GM12878 (cell line): ENCODE data around the gene MRPL20. TPM values are rescaled to one million over a fixed set of nuclear protein-coding genes. Genes with fewer than 3 reads are reported as not detected.

Source experiments
- ATAC-seq: fragments of 200-7000 bp; cut with Tn5 transposase; 3 replicates; pipeline ENCODE4 v1.9.1; 2020; ENCODE audit warnings: mild to moderate bottlenecking, moderate library complexity
- BruUV-seq: library from RNA; stranded (reverse); fragments of 400-500 nt; replicated peaks from 2 replicates; lab custom pipeline; 2021; lab: Mats Ljungman, UMichigan
- CTCF ChIA-PET: fragments of 300-600 bp; sonication (Branson Sonifier 250); formaldehyde crosslinking; extraction: SDS; loops from one replicate; lab custom pipeline; 2021; ENCODE audit warnings: inconsistent platforms; lab: Yijun Ruan, JAX
- POLR2A ChIA-PET: fragments of 350-600 bp; formaldehyde crosslinking; extraction: SDS; loops from one replicate; lab custom pipeline; 2021; ENCODE audit warnings: inconsistent platforms; lab: Charles Lee
- RAD21 ChIA-PET: fragments of 300-600 bp; sonication (Branson Sonifier 250); formaldehyde crosslinking; loops from one replicate; lab custom pipeline; 2023; ENCODE audit warnings: antibody characterized with exemption; ENCODE audit not compliant: unreplicated experiment; lab: Charles Lee
- SMC1A ChIA-PET: fragments of 300-600 bp; sonication (Branson Sonifier 250); formaldehyde crosslinking; loops from one replicate; lab custom pipeline; 2023; ENCODE audit not compliant: unreplicated experiment, uncharacterized antibody; lab: Charles Lee
- DNase-seq: peaks from one replicate; pipeline ENCODE4 v3.0.0-alpha.2; 2011; ENCODE audit warnings: low read depth, low spot score
- FAIRE-seq: peaks from 3 replicates; lab custom pipeline; 2011; peaks lifted over from hg19 to GRCh38; lab: Jason Lieb, UNC
- H2AFZ ChIP-seq: 2 replicates; pipeline ENCODE4 v1.6.0; 2011; ENCODE audit warnings: low read depth, low read length, control low read depth; ENCODE audit not compliant: control insufficient read depth
- H3K27ac ChIP-seq: 2 replicates; pipeline ENCODE4 v1.5.1; 2011; ENCODE audit warnings: control low read depth; ENCODE audit not compliant: control insufficient read depth, insufficient read depth
- H3K27me3 ChIP-seq, 2 experiments: replicated peaks in 1 of 2; 2 replicates each; pipeline versions ENCODE4 v1.6.0 to v1.6.1; 2011; ENCODE audit warnings: low read length in 1 of 2; ENCODE audit not compliant: control insufficient read depth in 2 of 2, insufficient read depth in 2 of 2
- H3K36me3 ChIP-seq, 2 experiments: 2 replicates each; pipeline ENCODE4 v1.5.1; 2011; ENCODE audit warnings: low read length in 1 of 2; ENCODE audit not compliant: control insufficient read depth in 2 of 2, insufficient read depth in 2 of 2
- H3K4me1 ChIP-seq: 2 replicates; pipeline ENCODE4 v1.6.1; 2011; ENCODE audit warnings: mild to moderate bottlenecking, low read length, moderate library complexity, mixed read lengths; ENCODE audit not compliant: control insufficient read depth, insufficient read depth
- H3K4me2 ChIP-seq: 2 replicates; pipeline ENCODE4 v1.6.0; 2011; ENCODE audit warnings: control low read depth; ENCODE audit not compliant: control insufficient read depth, insufficient read depth
- H3K4me3 ChIP-seq: fragments of 200-600 bp; sonication (generic); 2 replicates; pipeline ENCODE4 v1.5.1; 2016
- H3K79me2 ChIP-seq: 2 replicates; pipeline ENCODE4 v1.6.0; 2011; ENCODE audit warnings: low read length; ENCODE audit not compliant: control insufficient read depth, insufficient read depth
- H3K9ac ChIP-seq: 2 replicates; pipeline ENCODE4 v1.8.0; 2011; ENCODE audit warnings: low read length, control low read depth, mixed read lengths; ENCODE audit not compliant: control insufficient read depth, insufficient read depth
- H3K9me3 ChIP-seq: replicated peaks from 3 replicates; pipeline ENCODE4 v1.5.1; 2011; ENCODE audit warnings: mild to moderate bottlenecking, low read length; ENCODE audit not compliant: control insufficient read depth, insufficient read depth
- H4K20me1 ChIP-seq: 2 replicates; pipeline ENCODE4 v1.6.0; 2011; ENCODE audit not compliant: control insufficient read depth, insufficient read depth
- ATF7 ChIP-seq: fragments of 450-650 bp; IDR thresholded peaks from 2 replicates; pipeline ENCODE4 v1.6.1; 2016; ENCODE audit warnings: low read depth, mild to moderate bottlenecking
- E2F4 ChIP-seq: IDR thresholded peaks from 2 replicates; pipeline ENCODE4 v1.6.1; 2012; ENCODE audit warnings: low read depth, low read length, improper control_type of control experiment
- E4F1 ChIP-seq: fragments of 450-650 bp; IDR thresholded peaks from 2 replicates; pipeline ENCODE4 v1.6.1; 2018; ENCODE audit warnings: borderline replicate concordance, mild to moderate bottlenecking; ENCODE audit not compliant: partially characterized antibody
- EZH2 ChIP-seq: IDR thresholded peaks from 2 replicates; pipeline ENCODE4 v1.6.1; 2012; ENCODE audit warnings: low read depth, mild to moderate bottlenecking, control low read depth, inconsistent platforms, low read length, borderline replicate concordance; ENCODE audit not compliant: control insufficient read depth
- HSF1 ChIP-seq: fragments of 150-350 bp; IDR thresholded peaks from 2 replicates; pipeline ENCODE4 v1.6.1; 2014; ENCODE audit warnings: mild to moderate bottlenecking, low read depth, low read length
- JUND ChIP-seq: IDR thresholded peaks from 2 replicates; pipeline ENCODE4 v1.6.1; 2012; ENCODE audit warnings: low read depth, mild to moderate bottlenecking, low read length, improper control_type of control experiment, moderate library complexity
- MTA2 ChIP-seq: fragments of 450-650 bp; IDR thresholded peaks from 2 replicates; pipeline ENCODE4 v1.6.1; 2016; ENCODE audit warnings: low read depth, mild to moderate bottlenecking, moderate library complexity
- RELA ChIP-seq: fragments of 450-650 bp; IDR thresholded peaks from 2 replicates; pipeline ENCODE4 v1.8.0; 2014; ENCODE audit warnings: borderline replicate concordance; ENCODE audit not compliant: partially characterized antibody
- RFX5 ChIP-seq: IDR thresholded peaks from 2 replicates; pipeline ENCODE4 v1.6.1; 2011; ENCODE audit warnings: low read depth, low read length, improper control_type of control experiment
- SREBF2 ChIP-seq: IDR thresholded peaks from 2 replicates; pipeline ENCODE4 v1.6.1; 2012; ENCODE audit warnings: mild to moderate bottlenecking, low read length
- TAF1 ChIP-seq: IDR thresholded peaks from 2 replicates; pipeline ENCODE4 v1.6.1; 2011; ENCODE audit warnings: mild to moderate bottlenecking, low read depth, low read length, borderline replicate concordance
- WGBS: methylation state at CpG from one replicate; pipeline ENCODE4 v1.1.6; 2016; ENCODE audit warnings: low lambda C conversion rate; ENCODE audit not compliant: insufficient replicate concordance, insufficient coverage; ENCODE audit errors: missing lambda C conversion rate; 5-methylcytosine and 5-hydroxymethylcytosine counted together
- in situ Hi-C: fragments of 300-500 bp; cut with MboI; formaldehyde crosslinking; loops from 9 replicates; pipeline ENCODE4 v1.14.3; 2018; ENCODE audit warnings: mixed read lengths
- intact Hi-C: fragments of 100-400 bp; cut with micrococcal nuclease; formaldehyde crosslinking; loops from one replicate; pipeline ENCODE4 v1.14.2; 2022; ENCODE audit not compliant: unreplicated experiment
- polyA plus RNA-seq, 11 experiments: library from polyadenylated mRNA; depleted of rRNA in 4 of 11; unstranded in 6 of 11; stranded (reverse) in 5 of 11; fragments of >200 nt; fragmentation: Nextera tagmentation in 4 of 11; fragmentation: Illumina TruSeq in 1 of 11; extraction: Ambion mirVana in 4 of 11; extraction: Trizol in 1 of 11; gene quantifications; 1 replicate in 1 of 11; 2 replicates in 10 of 11; pipeline versions ENCODE4 v1.2.1 to v1.2.3, GENCODE V29; 2011 to 2016; ENCODE audit warnings: inconsistent platforms in 2 of 11, missing spikeins in 2 of 11, low read depth in 1 of 11
- total RNA-seq, 4 experiments: library from RNA; depleted of rRNA in 3 of 4; stranded (reverse); fragments of >200 nt in 3 of 4; fragmentation: Illumina TruSeq in 1 of 4; extraction: Trizol in 1 of 4; gene quantifications; 2 replicates each; pipeline versions ENCODE4 v1.2.1 to v1.2.3, GENCODE V29; 2013 to 2021
- TF ChIP-seq, protein P1 (sequence below): fragments of 450-650 bp; conservative IDR thresholded peaks from 2 replicates; pipeline ENCODE4 v1.6.1; 2017; ENCODE audit warnings: mild to moderate bottlenecking, moderate library complexity
- TF ChIP-seq, protein P2 (sequence below): IDR thresholded peaks from 2 replicates; pipeline ENCODE4 v1.6.1; 2011; ENCODE audit warnings: low read depth, low read length, improper control_type of control experiment, borderline replicate concordance

The MRPL20 gene
- total and polyA plus RNA-seq, 10 of the 15 experiments (the other 5 are each of a cell fraction or from before 2014, with no cell fraction given): 129 to 525 (median 255) TPM

DNA sequence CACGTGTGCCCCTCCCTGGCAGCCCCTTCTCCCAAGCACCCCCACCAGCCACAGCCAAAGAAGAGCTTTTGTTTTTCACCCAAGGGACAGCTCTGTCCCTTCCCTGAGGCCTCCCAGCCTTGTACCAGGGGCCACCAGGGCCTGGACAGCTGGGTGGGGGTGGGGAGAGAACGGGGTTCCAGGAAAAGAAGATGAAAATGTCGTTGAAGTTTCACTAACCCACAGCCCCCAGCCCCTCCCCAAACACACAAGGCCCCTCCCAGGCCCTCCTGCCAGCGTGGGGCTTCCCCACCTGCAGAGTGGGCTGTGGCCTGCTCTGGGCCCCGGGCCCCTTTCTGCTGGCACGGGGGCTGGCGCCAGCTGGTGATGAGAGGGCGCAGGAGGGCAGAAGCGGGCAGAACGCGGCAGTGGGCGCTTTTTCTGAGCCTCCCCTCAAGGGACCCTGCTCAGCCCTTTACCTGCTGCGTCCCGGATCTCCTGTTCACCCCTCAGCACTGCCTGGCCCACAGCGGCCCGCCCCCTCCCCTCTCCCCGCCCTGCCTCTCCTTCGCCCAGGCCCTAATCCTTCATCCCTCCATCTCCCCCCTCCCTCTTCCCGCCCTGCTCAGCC is 19.5 kb upstream of the MRPL20 start:
- in situ Hi-C loops (no loop called here), intact Hi-C loops (no loop called here)
- Histone ChIP-seq H4K20me1 (no peaks in the 10 kb centered on the region), H3K4me2 (no peak overlapping the region), H2AFZ (no peak overlapping the region), H3K9me3 (no peaks in the 10 kb centered on the region), H3K79me2 (no peaks in the 10 kb centered on the region), H3K4me3 (no peak overlapping the region), H3K9ac (no peak overlapping the region), H3K4me1 (no peaks in the 10 kb centered on the region), H3K27me3 (peaks cover 0 to 2% of the 10 kb centered on the region in 2 experiments; a peak in 1 of 4 replicates), H3K36me3 (no peaks in the 10 kb centered on the region), H3K27ac (no peak overlapping the region)
- POLR2A ChIA-PET: interaction anchor here (0.6 kb wide), 1 partner anchor 21 kb away, joined by 3 read pairs; no protein-coding TSS in a partner anchor
- BruUV-seq: no TSS peak
- WGBS: 2% methylated on average over 11 of the region's 19 CpGs
- FAIRE-seq (no peak), ATAC-seq (peak; percentile 22), DNase-seq (no peak)
- CTCF ChIA-PET: interaction anchor here (0.6 kb wide), 1 partner anchor 25 kb away, joined by 3 read pairs; no protein-coding TSS in a partner anchor
- SMC1A ChIA-PET: no interaction called here
- RAD21 ChIA-PET: no interaction called here
- TF ChIP-seq, protein P1, sequence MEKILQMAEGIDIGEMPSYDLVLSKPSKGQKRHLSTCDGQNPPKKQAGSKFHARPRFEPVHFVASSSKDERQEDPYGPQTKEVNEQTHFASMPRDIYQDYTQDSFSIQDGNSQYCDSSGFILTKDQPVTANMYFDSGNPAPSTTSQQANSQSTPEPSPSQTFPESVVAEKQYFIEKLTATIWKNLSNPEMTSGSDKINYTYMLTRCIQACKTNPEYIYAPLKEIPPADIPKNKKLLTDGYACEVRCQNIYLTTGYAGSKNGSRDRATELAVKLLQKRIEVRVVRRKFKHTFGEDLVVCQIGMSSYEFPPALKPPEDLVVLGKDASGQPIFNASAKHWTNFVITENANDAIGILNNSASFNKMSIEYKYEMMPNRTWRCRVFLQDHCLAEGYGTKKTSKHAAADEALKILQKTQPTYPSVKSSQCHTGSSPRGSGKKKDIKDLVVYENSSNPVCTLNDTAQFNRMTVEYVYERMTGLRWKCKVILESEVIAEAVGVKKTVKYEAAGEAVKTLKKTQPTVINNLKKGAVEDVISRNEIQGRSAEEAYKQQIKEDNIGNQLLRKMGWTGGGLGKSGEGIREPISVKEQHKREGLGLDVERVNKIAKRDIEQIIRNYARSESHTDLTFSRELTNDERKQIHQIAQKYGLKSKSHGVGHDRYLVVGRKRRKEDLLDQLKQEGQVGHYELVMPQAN: no peak
- TF ChIP-seq, protein P2, sequence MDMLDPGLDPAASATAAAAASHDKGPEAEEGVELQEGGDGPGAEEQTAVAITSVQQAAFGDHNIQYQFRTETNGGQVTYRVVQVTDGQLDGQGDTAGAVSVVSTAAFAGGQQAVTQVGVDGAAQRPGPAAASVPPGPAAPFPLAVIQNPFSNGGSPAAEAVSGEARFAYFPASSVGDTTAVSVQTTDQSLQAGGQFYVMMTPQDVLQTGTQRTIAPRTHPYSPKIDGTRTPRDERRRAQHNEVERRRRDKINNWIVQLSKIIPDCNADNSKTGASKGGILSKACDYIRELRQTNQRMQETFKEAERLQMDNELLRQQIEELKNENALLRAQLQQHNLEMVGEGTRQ: no peak
- no peak for TF ChIP-seq SREBF2
- no peak for TF ChIP-seq E2F4
- no peak for TF ChIP-seq EZH2
- no peak for TF ChIP-seq MTA2
- no peak for TF ChIP-seq ATF7
- TF ChIP-seq E4F1: no peak
- no peak for TF ChIP-seq RELA
- TF ChIP-seq JUND: no peak
- no peak for TF ChIP-seq TAF1
- TF ChIP-seq HSF1: no peak
- TF ChIP-seq RFX5: no peak
